HL-60 (cell line): Measurements from ENCODE around the gene WASL.

Source experiments
- DNase-seq, 2 experiments: peaks; one replicate each; pipeline ENCODE4 v3.0.0-alpha.2; 2010 to 2020; ENCODE audit warnings: low read depth in 1 of 2, low spot score in 1 of 2
- H3K27ac ChIP-seq: fragments of 250-450 bp; sonication (Bioruptor Pico); replicated peaks from 2 replicates; pipeline ENCODE4 v1.5.1; 2020; ENCODE audit warnings: mild to moderate bottlenecking, moderate library complexity
- H3K27me3 ChIP-seq: fragments of 250-450 bp; sonication (Bioruptor Pico); 2 replicates; pipeline ENCODE4 v1.5.1; 2021; ENCODE audit warnings: mild to moderate bottlenecking, moderate library complexity; ENCODE audit not compliant: insufficient read depth, poor library complexity, severe bottlenecking
- H3K4me3 ChIP-seq: replicated peaks from 2 replicates; pipeline ENCODE4 v1.5.1; 2011; ENCODE audit warnings: mild to moderate bottlenecking, control low read depth, low read length; ENCODE audit not compliant: insufficient read depth
- CTCF ChIP-seq: IDR thresholded peaks from one replicate; pipeline ENCODE4 v1.5.1; 2011; ENCODE audit warnings: low read length, control low read depth, inconsistent platforms; ENCODE audit not compliant: insufficient read depth
- GABPA ChIP-seq: IDR thresholded peaks from 2 replicates; pipeline ENCODE4 v1.6.1; 2012; ENCODE audit warnings: low read depth
- POLR2AphosphoS5 ChIP-seq: IDR thresholded peaks from 2 replicates; pipeline ENCODE4 v1.6.1; 2012; ENCODE audit warnings: low read depth
- REST ChIP-seq: IDR thresholded peaks from 2 replicates; pipeline ENCODE4 v1.6.1; 2012; ENCODE audit warnings: low read depth; ENCODE audit not compliant: insufficient replicate concordance
- SPI1 ChIP-seq: IDR thresholded peaks from 2 replicates; pipeline ENCODE4 v1.6.1; 2012; ENCODE audit warnings: low read depth, mild to moderate bottlenecking, borderline replicate concordance

WASL gene

GRCh38 chr7:123789817-123790216 lies 41.0 kb upstream of the WASL start:
- Histone ChIP-seq H3K27me3 (peaks cover 2% of the 10 kb centered on the region), H3K4me3 (no peak overlapping the region), H3K27ac (no peak overlapping the region)
- TF ChIP-seq POLR2AphosphoS5 (no peak), CTCF (no peak), GABPA (no peak), REST (no peak)
- no peak for DNase-seq

- Histone ChIP-seq H3K27ac (no peak overlapping the region), H3K27me3 (peaks cover 2% of the 10 kb centered on the region), H3K4me3 (no peak overlapping the region)
- TF ChIP-seq GABPA, result no peak
- no peak for DNase-seq
Measured at GRCh38 chr7:123789206-123789784, 40.5 kb upstream of the WASL start.

DNA sequence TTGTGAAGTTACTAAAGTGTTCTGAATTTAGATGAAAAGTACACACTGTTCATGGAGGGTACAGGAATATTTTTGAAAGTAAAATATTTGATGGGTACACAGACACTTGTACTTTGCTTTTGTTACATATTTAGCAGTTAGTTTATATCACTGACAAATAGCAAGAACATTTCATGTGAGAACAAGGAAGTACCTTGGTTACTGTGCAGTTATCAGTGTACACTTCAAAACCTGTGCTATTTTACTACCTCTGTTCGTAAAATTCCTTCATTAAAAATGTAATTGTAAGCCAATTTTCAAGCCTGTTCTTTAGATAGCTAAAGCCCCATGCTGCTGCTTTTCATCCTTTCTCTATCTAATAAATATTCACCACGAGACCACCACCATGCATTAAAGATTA lies 39.8 kb upstream of the WASL start:
- no peak overlapping the region for H3K27ac ChIP-seq
- TF ChIP-seq SPI1 (no peak), GABPA (no peak), POLR2AphosphoS5 (no peak), REST (no peak), CTCF (no peak)
- no peak overlapping the region for H3K4me3 ChIP-seq
- DNase-seq, result no peak
- peaks cover 2% of the 10 kb centered on the region for H3K27me3 ChIP-seq

DNA sequence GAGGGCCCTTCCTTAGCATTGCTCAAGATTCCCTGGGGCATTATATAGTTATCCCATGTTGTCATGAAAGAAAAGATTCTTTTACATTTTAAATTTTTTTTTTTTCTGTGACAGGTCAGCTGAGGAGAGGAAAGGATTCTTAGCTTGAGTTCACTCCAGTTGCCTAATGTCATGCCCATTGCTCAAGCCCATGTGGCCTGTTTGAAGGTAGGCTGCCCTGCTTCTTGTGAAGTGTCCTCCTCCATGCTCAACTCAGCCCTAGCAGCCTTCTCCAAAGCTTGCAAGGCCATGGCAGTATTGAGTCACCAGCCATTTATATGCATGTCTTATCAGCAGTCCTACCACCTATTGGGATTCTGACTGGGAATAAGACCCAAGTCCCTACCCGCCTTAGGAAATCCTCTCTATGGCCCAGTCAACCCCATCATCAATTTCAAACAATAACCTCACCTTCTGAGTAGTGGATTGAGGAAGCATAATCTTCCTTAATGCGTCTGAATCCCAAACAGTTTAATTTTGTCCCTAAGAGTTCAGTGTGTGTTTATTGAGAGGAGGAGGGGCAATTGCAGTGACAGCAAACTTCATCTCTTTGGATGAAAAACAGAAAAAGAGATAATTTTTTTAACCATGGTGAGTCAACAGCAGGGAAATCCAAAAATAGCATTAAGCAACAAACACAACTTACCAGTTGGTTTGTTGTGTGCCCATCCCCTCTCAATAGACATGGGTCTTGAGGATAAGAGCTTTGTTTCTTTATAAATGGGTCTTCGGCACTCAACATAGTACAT lies 38.6 kb upstream of the WASL start:
- TF ChIP-seq SPI1 (no peak), REST (no peak), POLR2AphosphoS5 (no peak), CTCF (no peak), GABPA (no peak)
- no peak overlapping the region for H3K27ac ChIP-seq
- H3K4me3 ChIP-seq, result no peak overlapping the region
- H3K27me3 ChIP-seq, result no peaks in the 10 kb centered on the region
- no peak for DNase-seq
